ENCODE measurements around the gene RPH3AL.
"Not testable (repeated sequence)": the region's sequence is repeated elsewhere in the genome, so short reads cannot be mapped to it uniquely, and the experiment has no call there.

The RPH3AL gene

DNA sequence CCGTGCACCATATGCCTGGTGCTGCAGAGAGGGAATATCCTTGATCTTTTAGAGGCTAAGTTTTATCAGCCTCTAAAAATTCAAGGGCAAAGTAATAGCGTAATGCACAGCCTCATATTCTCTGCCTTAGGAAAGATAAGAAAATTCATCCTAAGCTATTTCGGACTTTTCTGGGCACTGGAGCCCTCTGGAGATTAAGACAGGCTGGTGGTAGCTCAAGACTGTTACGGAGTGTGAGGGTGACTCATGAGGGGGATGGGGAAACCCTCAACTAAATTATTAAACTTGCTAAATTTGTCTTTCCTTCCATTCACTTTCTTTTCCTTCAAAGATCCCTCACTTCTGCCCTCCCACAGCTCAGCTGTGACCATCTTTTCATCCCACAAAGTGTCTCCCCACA lies 73.3 kb downstream of the RPH3AL start:
- no peak for DNase-seq

DNA sequence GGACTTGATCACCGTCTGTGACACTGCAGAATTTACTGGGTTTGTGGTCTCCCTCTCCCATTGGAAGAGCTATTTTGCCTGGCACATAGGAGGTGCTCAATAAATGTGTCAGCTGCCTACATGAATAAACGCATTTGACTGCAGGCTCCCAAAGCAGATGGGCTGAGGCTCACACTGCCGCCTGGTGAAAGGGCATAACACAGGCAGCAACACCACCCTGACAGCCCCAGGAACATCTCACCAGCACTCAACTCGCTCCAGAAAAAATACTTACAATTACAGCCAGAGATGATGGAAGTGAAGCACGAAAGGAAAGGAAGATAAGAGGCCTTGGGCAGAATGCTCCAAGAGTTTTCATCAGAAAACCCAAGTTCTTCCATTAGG lies 73.9 kb downstream of the RPH3AL start:
- no peak for DNase-seq

DNA sequence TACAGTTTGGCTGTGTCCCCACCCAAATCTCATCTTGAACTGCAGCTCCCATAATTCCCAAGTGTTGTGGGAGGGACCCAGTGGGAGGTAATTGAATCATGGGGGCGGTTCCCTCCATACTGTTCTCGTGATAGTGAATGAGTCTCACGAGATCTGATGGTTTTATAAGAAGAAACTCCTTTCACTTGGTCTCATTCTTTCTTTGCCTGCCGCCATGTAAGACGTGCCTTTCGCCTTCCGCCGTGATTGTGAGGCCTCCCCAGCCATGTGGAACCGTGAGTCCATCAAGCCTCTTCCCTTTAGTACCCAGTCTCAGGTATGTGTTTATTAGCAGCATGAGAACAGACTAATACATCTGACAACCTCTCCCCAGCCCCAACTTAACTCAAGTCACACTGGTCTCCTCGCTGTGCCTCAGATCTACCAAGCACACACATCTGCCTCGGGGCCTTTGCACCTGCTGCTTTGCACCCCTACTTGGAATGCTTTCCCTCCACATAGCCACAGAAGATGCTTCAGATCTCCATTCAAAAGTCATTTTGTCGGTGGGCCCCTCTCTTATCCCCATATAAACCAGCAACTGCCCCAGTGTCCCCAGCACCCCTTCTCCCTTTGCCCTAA lies 74.4 kb downstream of the RPH3AL start:
- no peak for DNase-seq

DNA sequence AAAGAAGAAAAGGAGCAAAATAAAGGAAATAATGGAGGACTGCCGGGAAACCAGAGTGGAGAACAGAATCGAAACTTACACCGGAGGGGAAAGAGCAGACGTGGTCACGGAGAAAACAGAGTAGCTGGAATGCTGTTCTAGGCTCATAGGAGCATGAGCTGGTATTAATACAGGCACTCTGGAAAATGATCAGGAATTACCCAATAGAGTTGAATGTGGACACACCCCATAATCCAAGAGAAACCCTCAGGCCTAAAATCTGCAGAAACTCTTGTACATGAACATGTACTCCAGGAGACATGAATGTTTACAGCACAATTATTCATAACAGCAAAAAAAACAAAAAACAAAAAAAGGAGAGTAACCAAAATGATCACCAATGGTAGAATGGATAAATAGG lies 77.7 kb downstream of the RPH3AL start:
- no peak for DNase-seq

DNA sequence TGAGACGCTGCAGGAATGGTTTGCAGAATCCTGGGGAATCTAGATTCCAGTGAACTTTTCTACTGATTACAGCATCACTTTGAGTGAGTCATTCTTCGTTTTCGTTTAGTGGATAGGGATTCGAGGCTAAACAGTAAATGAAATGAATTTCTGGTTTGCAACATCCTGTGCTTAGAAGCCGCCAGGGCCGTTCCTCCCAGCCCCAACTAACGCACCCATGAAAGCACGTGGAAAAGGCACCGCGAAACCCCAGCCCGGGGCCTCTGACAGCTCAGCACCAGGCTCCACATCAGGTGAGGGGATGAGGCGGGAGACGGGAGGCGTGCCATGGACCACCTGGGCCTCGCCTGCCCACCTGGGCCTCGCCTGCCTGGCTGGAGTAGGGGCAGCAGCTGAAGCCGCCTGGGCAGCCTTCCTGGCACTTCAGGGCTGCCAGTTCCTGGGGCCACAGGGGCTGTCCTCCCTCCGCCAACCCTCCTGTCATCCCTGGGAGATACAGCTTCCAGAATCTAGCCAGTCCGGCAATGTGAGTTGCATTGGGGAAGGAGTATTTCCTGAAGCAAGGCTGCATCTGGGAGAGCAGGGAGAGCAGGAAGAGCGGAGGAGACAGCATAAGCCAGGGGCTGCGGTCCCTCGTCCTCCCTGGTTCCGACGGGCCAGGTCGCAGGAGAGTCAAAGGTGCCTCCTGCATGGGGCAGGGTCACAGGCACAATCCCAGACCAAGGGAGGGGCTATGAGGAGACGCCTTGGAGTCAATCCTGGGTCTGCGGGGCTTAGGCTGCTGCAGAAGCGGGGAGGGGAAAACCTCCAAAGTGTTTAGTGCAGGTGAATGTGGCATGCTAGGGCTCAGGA lies 78.4 kb downstream of the RPH3AL start:
- no peak for DNase-seq

DNA sequence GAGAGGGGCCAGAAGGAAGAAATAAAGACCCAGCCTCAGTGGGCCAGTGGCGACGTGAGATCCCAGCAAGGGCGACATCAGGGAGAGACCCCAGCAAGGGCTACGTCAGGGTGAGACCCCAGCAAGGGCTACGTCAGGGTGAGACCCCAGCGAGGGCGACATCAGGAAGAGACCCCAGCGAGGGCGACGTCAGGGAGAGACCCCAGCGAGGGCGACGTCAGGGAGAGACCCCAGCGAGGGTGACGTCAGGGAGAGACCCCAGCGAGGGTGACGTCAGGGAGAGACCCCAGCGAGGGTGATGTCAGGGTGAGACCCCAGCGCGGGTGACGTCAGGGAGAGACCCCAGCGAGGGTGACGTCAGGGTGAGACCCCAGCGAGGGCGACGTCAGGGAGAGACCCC lies 79.8 kb downstream of the RPH3AL start:
- DNase-seq: not testable (repeated sequence)

DNA sequence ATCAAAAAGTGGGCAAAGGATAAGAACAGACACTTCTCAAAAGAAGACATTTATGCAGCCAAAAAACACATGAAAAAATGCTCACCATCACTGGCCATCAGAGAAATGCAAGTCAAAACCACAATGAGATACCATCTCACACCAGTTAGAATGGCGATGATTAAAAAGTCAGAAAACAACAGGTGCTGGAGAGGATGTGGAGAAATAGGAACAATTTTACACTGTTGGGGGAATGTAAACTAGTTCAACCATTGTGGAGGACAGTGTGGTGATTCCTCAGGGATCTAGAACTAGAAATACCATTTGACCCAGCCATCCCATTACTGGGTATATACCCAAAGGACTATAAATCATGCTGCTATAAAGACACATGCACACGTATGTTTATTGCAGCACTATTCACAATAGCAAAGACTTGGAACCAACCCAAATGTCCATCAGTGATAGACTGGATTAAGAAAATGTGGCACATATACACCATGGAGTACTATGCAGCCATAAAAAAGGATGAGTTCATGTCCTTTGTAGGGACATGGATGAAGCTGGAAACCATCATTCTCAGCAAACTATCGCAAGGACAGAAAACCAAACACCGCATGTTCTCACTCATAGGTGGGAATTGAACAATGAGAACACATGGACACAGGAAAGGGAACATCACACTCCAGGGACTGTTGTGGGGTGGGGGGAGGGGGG lies 80.5 kb downstream of the RPH3AL start:
- DNase-seq: not testable (repeated sequence)

DNA sequence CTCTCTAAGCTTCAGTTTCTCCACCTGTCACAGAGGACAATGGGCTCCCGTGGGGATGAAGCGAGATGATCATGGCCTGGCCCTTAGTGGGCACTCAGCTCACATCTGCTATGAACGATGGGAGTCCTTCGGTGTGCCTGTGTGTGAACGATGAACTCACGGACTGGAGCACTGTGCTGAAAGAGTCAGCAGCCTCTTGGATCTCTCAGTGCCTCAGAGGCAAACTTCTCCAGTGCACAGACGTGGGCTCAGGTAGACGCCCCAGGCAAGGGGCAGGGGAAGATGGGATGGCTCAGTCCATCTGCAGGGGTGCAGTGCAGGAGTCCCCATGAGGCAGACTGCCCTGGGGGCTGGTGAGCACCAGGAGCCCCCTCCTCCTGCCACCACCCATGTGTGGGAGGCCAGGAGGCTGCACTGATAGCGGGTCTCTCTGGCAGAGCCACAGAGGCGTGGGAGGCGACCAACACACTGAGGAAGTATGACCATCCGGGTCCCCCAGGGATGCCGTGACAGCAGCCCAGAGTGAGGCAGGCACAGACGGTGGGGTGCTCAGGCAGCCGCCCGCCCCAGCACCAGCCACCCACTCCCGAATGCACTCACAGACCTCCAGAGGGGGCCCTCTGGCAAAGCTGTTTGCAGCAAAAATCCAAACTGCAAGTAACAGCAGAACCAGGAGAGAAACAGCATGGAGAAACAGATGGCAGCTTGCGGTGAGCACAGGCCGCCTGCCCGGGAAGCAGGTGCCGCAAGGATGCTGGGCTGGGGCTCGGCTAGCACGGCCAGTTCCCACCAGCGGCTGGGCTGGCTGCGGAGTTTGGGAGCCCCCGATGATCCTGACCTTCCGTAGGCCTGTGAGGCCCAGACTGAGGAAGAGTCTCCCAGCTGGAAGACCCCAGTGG lies 82.7 kb downstream of the RPH3AL start:
- no peak for DNase-seq

DNA sequence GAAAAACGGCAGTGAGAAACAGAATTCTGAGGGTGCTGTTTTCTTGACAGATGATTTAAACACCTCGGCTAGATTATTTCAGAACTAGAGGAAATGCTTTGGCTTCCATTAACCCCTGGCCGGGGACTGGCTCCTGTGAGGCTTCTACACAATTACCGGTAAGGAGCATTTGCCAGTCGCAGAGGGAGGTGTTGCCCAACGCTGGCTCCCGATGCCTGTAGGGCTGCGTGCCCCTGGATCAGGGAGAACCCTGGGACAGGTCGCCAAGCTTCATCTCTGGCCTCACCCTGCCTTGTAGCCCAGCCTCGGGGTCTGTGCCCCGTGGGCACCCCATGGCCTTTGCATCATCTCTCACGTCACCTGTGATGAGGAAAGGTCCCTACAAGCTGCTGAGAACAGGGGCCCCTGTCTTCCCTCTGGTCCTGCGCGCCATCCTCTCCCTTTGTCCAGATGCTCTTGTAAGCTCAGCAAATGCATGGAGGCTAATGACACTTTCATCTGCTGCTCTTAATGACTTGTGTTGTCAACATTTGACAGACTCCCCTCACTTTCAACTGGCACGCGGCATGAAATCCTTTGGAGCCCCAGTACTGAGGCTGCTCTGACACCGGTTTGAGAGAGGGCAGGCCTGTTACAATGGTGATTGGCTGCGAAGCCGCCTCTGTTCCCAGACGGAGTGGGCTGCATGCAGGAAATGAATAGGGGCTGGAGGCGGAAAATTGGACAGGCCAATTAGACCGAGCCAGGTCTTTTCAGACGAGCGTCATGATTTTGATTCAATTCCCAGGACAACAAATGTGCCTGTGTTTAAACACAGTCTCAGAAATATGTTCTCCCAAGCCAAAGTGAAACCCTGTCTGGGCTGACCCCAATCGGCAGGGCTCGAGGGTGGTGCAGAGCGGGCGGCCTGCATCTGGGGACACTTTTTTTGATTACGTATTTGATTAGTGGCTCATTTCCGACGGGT lies 85.6 kb downstream of the RPH3AL start:
- no peak for DNase-seq

DNA sequence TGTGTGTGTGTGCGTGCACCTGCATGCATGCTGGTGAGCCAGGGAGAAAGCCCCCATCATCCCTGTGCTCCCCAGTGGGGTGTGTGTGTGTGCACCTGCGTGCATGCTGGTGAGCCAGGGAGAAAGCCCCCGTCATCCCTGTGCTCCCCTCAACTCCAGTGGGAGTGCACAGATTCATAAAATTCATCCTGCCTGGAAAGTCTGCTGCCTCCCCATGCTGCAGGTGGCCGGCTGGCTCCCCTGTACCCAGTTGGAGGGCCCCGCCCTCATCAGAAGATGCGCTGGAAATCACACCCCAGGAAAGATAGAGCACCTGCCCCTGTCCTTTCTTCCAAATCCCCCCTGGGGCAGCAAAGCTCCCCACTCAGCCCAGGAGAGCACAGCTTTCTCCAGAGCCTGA lies 86.4 kb downstream of the RPH3AL start:
- no peak for DNase-seq

DNA sequence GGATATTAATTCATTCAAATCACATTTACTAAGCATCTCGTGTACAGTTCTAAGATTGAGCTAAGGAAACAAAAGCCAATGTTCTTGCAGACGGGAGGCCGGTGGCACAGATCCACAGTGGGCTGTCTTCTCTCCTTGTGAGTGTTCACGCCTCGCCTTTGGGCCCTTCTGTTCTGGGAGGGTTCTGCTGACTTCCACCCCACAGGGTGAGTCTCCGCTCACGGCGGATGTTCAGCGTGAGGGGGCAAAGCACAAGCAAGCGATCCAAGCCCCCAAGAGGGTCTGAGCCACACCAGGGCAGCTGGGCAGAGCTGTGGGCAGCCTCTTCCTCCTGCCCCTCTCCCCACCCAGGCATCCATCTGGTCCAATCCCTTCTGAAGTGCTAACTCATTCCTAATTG lies 86.9 kb downstream of the RPH3AL start:
- no peak for DNase-seq

DNA sequence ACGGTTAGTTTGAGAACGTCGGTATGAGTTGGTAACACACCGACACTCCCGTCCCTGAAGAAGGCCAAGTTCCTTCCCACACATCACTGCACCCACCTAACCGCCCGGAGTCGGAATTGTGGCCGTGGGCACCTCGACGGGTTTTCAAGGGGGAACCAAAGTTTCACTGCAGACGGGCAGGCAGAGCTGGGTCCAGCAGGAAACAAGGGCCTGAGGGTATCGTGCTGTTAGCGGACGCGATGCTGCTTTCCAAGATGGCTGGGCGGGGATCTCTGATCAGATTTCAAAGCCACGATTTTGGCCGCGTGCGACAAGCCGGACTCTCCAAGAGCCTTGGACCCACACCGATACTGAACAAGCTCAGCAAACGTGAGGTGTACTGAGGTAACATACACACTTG lies 88.8 kb downstream of the RPH3AL start:
- no peak for DNase-seq

DNA sequence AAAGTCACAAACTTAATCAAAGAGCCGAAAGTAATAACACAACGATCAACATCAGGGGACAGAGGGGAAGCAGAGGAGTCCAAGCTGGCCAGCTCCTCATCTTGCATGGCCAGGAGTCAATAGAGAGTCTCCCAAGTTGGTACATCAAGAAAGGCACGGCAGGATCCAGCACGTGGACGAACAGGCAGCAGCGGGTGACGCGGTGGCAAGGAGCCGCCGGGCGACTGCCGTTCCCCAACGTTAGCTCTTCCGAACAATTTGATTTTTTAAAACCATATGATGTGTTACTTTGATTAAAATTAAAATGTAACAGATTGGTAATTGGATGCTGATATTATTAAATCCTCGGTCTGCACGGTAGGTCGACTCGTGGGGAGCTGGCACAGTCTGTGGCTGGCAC lies 89.3 kb downstream of the RPH3AL start:
- DNase-seq: no peak

DNA sequence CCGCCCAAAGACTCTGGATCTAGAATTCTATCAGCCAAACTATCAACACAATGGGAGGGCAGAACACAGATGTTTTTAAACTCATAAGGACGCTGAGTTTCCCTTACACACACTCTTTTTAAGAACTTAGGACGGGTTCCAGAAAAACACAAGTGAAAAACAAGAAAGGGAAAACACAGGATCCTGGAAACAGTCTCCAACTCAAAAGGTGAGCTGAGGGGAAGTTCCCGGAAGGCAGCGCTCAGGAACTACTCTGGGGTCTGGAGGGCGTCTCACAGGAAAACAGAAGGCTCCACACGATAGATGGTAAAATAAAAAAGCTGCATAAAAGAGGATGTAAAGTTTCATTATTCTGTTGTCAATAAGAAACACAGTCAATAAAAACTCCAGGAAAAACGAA lies 91.0 kb downstream of the RPH3AL start:
- no peak for DNase-seq

DNA sequence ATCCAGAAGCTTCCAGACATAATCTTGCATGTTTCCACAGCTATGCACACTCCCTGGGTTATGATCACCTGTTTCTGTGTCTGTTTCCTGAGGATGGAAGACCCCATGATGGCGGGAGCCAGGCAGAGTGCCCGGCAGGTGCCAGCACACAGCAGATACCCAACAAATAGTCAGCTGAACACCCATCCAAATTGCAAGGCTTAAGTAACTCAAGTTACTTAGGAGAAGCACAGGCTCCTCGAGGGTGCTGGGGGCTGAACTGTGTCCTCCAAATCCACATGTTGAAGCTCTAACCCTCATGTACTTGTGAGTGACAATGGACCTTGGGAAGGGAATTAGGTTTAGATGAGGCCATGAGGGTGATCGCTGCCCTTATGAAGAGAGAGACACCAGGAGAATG lies 91.7 kb downstream of the RPH3AL start:
- no peak for DNase-seq

DNA sequence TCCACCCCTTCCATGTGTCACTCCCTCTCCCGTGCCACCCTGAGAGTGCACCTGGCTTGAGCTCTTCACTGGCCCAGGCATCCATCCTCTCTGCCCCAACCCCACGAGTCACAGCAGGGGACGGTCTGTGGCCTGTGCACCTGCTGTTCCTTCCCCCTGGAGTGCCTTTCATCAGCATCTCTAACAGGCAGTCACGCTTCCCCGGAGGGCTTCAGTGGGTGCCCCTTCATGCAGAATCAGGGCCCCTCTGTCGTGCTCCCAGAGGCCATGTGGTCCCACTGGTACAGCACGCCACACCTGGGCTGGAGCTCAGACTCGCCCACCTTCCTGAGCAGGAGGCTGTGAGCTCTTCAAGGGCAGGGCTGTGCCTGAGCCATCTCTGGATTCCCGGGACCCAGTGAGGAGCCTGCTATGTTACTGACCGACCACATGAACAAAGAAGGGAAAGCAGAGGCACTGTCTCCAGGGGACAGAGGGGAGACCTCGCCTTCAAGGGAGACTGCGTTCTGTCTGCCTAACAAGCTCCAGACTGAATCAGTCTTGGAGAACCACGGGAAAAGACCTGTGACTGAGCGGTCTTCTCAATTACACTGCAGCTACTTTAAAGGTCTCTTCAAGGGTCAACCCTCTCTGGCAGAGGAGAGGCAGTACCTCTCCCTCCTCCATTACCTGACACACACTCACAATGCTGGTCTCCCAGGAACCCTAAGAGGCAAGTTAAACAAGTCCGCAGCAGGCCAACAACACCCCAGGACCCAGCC lies 92.4 kb downstream of the RPH3AL start:
- no peak for DNase-seq

DNA sequence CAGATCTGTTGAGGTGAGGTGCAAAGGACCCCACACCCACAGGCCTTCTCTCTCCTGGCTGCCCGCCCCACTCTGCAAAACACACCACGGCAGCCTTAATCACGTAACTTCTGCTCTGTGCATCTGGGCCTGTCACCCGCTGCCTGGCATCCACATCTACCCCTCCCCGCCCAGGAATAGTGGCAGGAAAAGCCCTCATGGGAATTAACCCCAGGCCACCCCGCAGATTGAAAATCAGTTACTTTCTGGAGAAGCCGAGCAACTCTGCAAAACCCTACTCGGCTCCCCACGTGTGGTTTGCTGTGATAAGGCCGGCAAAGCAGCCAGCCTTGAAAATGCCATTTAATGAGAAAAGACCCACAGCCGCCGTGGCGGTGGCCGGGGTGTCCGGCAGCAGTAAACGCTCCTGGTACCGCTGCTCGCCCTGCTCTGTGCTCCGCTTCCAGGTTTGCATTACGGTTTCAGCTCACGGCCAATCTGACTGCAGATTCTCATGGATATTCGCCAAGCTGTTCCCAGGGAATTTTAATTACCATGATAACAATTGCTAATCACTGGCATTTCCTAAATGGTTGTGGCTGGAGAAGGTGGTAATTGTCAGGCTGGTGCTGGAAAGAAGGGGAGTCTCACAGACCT lies 93.1 kb downstream of the RPH3AL start:
- DNase-seq: no peak

DNA sequence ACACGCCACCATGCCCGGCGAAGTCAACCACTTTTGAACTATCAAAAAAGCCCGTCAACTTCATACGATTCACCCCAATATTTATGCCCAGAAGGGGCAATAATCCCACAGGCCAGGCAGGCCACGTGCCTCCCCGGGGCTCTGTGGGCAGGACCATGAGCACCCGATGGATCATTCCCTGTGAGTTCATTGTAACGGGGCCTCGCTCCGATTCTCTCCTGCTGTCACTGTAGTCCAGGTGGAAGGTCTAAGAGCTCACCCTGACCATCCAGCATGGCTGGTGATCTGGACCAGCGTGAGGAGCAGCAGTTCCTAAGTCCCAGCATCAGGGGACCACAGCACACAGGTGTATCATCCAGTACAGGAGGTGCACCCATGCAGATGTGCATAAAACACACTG lies 93.7 kb downstream of the RPH3AL start:
- no peak for DNase-seq

DNA sequence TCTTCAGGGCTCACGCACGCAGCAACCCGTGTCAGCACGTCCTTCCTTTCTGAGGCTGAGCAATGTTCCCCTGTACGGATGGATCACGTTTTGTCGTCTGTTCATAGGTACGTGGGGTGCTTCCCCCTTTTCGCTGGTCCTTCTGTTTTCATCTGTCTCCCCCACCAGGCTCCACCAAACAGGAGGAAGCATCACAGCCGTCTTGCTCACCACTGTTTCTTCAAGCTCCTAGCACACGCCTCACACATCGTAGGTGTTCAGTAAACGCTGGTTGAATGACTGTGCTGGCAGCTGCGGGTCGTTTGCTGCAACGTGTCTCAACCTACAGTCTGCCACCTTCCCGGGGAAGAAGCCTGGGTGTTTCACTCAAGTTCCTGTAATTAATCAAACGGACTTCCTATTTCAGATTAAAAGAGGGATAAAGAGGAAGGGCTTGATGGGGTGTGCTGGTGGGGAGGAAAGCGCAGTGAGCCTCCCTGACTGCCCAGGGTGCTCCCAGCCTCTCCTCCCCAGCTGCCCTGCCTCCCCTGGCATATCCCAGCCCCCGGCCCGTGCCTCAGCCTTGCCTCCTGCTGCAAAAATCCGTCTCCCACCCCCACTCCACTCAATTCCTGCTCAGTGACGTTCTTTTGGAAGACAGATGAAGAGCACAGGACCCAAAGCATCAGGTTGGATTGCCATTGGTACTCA lies 94.4 kb downstream of the RPH3AL start:
- no peak for DNase-seq

All from CD4-positive, alpha-beta T cell treated with Interleukin-21 for 1 hour (primary cell).